ENCODE data around the gene ADSS1. TPM values are rescaled to one million over a fixed set of nuclear protein-coding genes. Genes with fewer than 3 reads are reported as not detected.

Gene ADSS1
- total and polyA plus RNA-seq, 2 donors (not counting 1 experiment from before 2014, with no cell fraction given): 2.2 to 3.5 TPM

DNA sequence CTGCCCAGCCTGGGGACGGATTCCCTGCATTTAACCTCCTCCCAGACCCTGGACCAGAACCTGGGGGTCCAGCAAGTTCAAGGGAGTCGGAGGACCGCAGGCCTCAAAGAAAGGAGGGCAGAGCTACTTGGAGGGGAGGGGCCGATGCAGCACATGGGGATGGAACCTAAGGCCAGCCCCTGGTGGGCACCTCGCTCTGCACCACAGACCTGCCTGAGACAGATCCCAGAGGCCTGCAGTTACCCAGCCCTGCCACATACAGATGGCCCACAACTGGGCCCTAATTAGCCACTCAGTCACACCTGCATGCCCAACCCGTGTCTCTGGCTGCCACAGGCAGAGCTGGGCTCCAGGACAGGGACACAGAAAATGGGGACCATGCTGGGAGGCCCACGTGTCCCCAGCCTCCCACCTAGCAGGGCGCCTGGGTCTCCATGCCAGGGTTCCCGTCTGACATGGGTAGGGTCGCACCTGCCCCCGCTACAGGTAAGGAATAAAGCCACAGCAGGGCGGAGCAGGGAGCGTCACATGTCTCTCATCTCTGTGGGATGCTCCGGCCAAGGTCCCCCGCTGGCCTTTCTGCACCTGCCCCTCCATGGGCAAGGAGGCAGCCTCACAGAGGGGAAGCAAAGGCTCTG is 54.8 kb downstream of the ADSS1 start:
- H3K36me3 ChIP-seq (ENCODE audit: control insufficient read depth, insufficient read depth, low read length): peaks cover 16% of the 10 kb centered on the region
- no peak for DNase-seq (ENCODE audit: low read depth in 2 of 2)
- no peaks in the 10 kb centered on the region for H3K79me2 ChIP-seq (ENCODE audit: control insufficient read depth, insufficient read depth, low read length)
- no peak overlapping the region for H3K4me3 ChIP-seq (replicated peaks in 1 of 4; ENCODE audit: control extremely low read depth in 1 of 4, insufficient read depth in 1 of 4, low read depth in 3 of 4, low read length in 4 of 4)
- H2AFZ ChIP-seq (ENCODE audit: low read length): no peak overlapping the region
- no peaks in the 10 kb centered on the region for H4K20me1 ChIP-seq (ENCODE audit: control insufficient read depth, extremely low read depth, insufficient read depth, low read length)
- no peak overlapping the region for H3K27ac ChIP-seq (ENCODE audit: insufficient read depth, low read length)
- H3K27me3 ChIP-seq (ENCODE audit: control insufficient read depth, insufficient read depth, low read length): no peaks in the 10 kb centered on the region
- H3K9me3 ChIP-seq (ENCODE audit: control insufficient read depth, insufficient read depth, low read depth, low read length): no peaks in the 10 kb centered on the region
- no peak overlapping the region for H3K9ac ChIP-seq (ENCODE audit: insufficient read depth, low read length)
- no peak for TF ChIP-seq CTCF (conservative IDR thresholded peaks at IDR 0.05 in 1 of 2, IDR thresholded peaks at IDR 0.05 in 1 of 2; ENCODE audit: low read depth in 1 of 2, low read length in 2 of 2)
- TF ChIP-seq EZH2 (IDR thresholded peaks at IDR 0.05; ENCODE audit: low read length, missing control alignments): no peak
- no peak overlapping the region for H3K4me2 ChIP-seq (ENCODE audit: extremely low read depth, insufficient read depth, low read length)
- H3K4me1 ChIP-seq (ENCODE audit: control insufficient read depth, extremely low read depth, insufficient read depth, low read length): no peaks in the 10 kb centered on the region

DNA sequence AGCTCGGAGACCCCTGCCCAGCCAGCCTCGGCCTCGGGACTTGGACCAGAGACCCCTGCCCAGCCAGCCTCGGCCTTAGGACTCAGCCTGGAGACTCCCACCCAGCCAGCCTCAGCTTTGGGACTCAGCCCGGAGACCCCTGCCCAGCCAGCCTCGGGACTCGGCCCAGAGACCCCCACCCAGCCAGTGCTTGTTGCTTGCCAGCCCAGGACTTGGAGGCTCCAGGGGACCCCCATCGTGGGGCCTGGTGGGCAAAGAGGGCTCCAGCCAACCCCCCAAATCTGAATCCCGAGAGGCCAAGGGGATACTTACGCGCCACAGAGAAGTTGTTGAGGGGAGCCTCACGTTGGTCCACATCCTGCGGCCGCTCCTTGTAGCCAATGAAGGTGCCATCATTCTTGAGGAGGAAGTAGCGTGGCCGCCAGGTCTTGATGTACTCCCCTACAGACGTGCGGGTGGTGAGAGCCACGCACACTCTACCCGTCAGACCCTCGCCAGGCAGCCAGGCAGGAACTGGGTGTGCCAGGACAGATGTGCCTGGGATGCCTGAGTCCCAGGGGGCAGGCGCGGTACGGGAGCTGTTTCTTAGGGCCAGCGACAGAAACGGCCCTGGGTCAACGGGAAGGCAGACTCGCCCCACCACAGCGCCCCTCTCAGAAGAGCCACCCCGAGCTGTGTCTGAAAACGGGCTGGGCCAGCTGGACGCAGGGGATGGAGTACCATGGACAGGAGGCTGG is 55.9 kb downstream of the ADSS1 start:
- H3K9ac ChIP-seq (ENCODE audit: insufficient read depth, low read length): no peak overlapping the region
- H2AFZ ChIP-seq (ENCODE audit: low read length): no peak overlapping the region
- H3K27me3 ChIP-seq (ENCODE audit: control insufficient read depth, insufficient read depth, low read length): no peaks in the 10 kb centered on the region
- H3K27ac ChIP-seq (ENCODE audit: insufficient read depth, low read length): no peak overlapping the region
- H4K20me1 ChIP-seq (ENCODE audit: control insufficient read depth, extremely low read depth, insufficient read depth, low read length): no peaks in the 10 kb centered on the region
- TF ChIP-seq EZH2 (IDR thresholded peaks at IDR 0.05; ENCODE audit: low read length, missing control alignments) (no peak), CTCF (conservative IDR thresholded peaks at IDR 0.05 in 1 of 2, IDR thresholded peaks at IDR 0.05 in 1 of 2; ENCODE audit: low read depth in 1 of 2, low read length in 2 of 2) (no peak)
- H3K79me2 ChIP-seq (ENCODE audit: control insufficient read depth, insufficient read depth, low read length): no peaks in the 10 kb centered on the region
- H3K4me1 ChIP-seq (ENCODE audit: control insufficient read depth, extremely low read depth, insufficient read depth, low read length): no peaks in the 10 kb centered on the region
- no peak for DNase-seq (ENCODE audit: low read depth in 2 of 2)
- no peak overlapping the region for H3K4me2 ChIP-seq (ENCODE audit: extremely low read depth, insufficient read depth, low read length)
- no peaks in the 10 kb centered on the region for H3K9me3 ChIP-seq (ENCODE audit: control insufficient read depth, insufficient read depth, low read depth, low read length)
- H3K36me3 ChIP-seq (ENCODE audit: control insufficient read depth, insufficient read depth, low read length): peaks cover 13% of the 10 kb centered on the region
- no peak overlapping the region for H3K4me3 ChIP-seq (replicated peaks in 1 of 4; ENCODE audit: control extremely low read depth in 1 of 4, insufficient read depth in 1 of 4, low read depth in 3 of 4, low read length in 4 of 4)

- Histone ChIP-seq H3K4me2 (ENCODE audit: extremely low read depth, insufficient read depth, low read length) (no peak overlapping the region), H3K27me3 (ENCODE audit: control insufficient read depth, insufficient read depth, low read length) (no peaks in the 10 kb centered on the region), H3K4me1 (ENCODE audit: control insufficient read depth, extremely low read depth, insufficient read depth, low read length) (no peaks in the 10 kb centered on the region), H3K36me3 (ENCODE audit: control insufficient read depth, insufficient read depth, low read length) (peaks cover 10% of the 10 kb centered on the region), H3K79me2 (ENCODE audit: control insufficient read depth, insufficient read depth, low read length) (no peaks in the 10 kb centered on the region), H3K27ac (ENCODE audit: insufficient read depth, low read length) (no peak overlapping the region), H4K20me1 (ENCODE audit: control insufficient read depth, extremely low read depth, insufficient read depth, low read length) (no peaks in the 10 kb centered on the region), H2AFZ (ENCODE audit: low read length) (no peak overlapping the region), H3K9me3 (ENCODE audit: control insufficient read depth, insufficient read depth, low read depth, low read length) (no peaks in the 10 kb centered on the region), H3K4me3 (replicated peaks in 1 of 4; ENCODE audit: control extremely low read depth in 1 of 4, insufficient read depth in 1 of 4, low read depth in 3 of 4, low read length in 4 of 4) (no peak overlapping the region), H3K9ac (ENCODE audit: insufficient read depth, low read length) (no peak overlapping the region)
- TF ChIP-seq CTCF (conservative IDR thresholded peaks at IDR 0.05 in 1 of 2, IDR thresholded peaks at IDR 0.05 in 1 of 2; ENCODE audit: low read depth in 1 of 2, low read length in 2 of 2) (no peak), EZH2 (IDR thresholded peaks at IDR 0.05; ENCODE audit: low read length, missing control alignments) (no peak)
- no peak for DNase-seq (ENCODE audit: low read depth in 2 of 2)
Observed at GRCh38 chr14:104780513-104781030, 56.5 kb downstream of the ADSS1 start.

Data from fibroblast of lung (primary cell).